Measurements from ENCODE around the gene TYMS. TPM values are rescaled to one million over a fixed set of nuclear protein-coding genes. Genes with fewer than 3 reads are reported as not detected.

Gene TYMS
- total and polyA plus RNA-seq, 2 donors (not counting 3 experiments of a cell fraction or from before 2014, with no cell fraction given): 136 to 200 TPM

DNA sequence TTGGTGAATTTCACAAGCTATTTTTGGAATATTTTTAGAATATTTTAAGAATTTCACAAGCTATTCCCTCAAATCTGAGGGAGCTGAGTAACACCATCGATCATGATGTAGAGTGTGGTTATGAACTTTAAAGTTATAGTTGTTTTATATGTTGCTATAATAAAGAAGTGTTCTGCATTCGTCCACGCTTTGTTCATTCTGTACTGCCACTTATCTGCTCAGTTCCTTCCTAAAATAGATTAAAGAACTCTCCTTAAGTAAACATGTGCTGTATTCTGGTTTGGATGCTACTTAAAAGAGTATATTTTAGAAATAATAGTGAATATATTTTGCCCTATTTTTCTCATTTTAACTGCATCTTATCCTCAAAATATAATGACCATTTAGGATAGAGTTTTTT lies 15.9 kb downstream of the TYMS start:
- no peak overlapping the region for H3K9ac ChIP-seq (replicated peaks; ENCODE audit: extremely low read depth, insufficient read depth, low read length)
- no peaks in the 10 kb centered on the region for H3K27me3 ChIP-seq (ENCODE audit: control insufficient read depth in 2 of 2, insufficient read depth in 2 of 2, low read length in 2 of 2)
- CTCF ChIA-PET: interaction anchor here (0.7 to 1.8 kb wide), 3 partner anchors 12 to 49 kb away, joined by 3 to 5 read pairs (median 4); no protein-coding TSS in a partner anchor
- H3K4me2 ChIP-seq (ENCODE audit: insufficient read depth, low read length): no peak overlapping the region
- TF ChIP-seq EZH2 (IDR thresholded peaks at IDR 0.05; ENCODE audit: borderline replicate concordance, low read depth, low read length, severe bottlenecking) (no peak), GATA2 (IDR thresholded peaks at IDR 0.05; ENCODE audit: insufficient read depth, insufficient read length, low read depth, low read length) (no peak), POLR2AphosphoS5 (IDR thresholded peaks at IDR 0.05; ENCODE audit: insufficient read depth, low read depth, low read length) (no peak), JUN (IDR thresholded peaks at IDR 0.05; ENCODE audit: borderline replicate concordance, insufficient read depth, insufficient read length, low read depth) (no peak)
- TF ChIP-seq, protein P1, sequence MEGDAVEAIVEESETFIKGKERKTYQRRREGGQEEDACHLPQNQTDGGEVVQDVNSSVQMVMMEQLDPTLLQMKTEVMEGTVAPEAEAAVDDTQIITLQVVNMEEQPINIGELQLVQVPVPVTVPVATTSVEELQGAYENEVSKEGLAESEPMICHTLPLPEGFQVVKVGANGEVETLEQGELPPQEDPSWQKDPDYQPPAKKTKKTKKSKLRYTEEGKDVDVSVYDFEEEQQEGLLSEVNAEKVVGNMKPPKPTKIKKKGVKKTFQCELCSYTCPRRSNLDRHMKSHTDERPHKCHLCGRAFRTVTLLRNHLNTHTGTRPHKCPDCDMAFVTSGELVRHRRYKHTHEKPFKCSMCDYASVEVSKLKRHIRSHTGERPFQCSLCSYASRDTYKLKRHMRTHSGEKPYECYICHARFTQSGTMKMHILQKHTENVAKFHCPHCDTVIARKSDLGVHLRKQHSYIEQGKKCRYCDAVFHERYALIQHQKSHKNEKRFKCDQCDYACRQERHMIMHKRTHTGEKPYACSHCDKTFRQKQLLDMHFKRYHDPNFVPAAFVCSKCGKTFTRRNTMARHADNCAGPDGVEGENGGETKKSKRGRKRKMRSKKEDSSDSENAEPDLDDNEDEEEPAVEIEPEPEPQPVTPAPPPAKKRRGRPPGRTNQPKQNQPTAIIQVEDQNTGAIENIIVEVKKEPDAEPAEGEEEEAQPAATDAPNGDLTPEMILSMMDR (IDR thresholded peaks at IDR 0.05; ENCODE audit: extremely low read depth in 1 of 2, insufficient read depth in 1 of 2, low read depth in 1 of 2, low read length in 2 of 2): no peak
- DNase-seq (ENCODE audit: low read depth, low spot score) (no peak), FAIRE-seq (no peak)
- intact Hi-C loops (cut with micrococcal nuclease) (no loop called here), dilution Hi-C loops (cut with MboI; ENCODE audit: extremely low pct_ligation_motif_present, low sequenced_read_pairs) (no loop called here)
- no peak overlapping the region for H3K27ac ChIP-seq (ENCODE audit: insufficient read depth, low read depth, low read length)
- H3K36me3 ChIP-seq (ENCODE audit: control insufficient read depth in 2 of 2, extremely low read depth in 1 of 2, insufficient read depth in 2 of 2, low read length in 2 of 2): peaks cover 18 to 25% of the 10 kb centered on the region in 2 experiments
- no TSS peak for BruUV-seq (replicated peaks)
- H2AFZ ChIP-seq (ENCODE audit: low read depth, low read length): no peak overlapping the region
- H3K4me1 ChIP-seq (ENCODE audit: control insufficient read depth, extremely low read depth, insufficient read depth, low read length): no peaks in the 10 kb centered on the region
- H4K20me1 ChIP-seq (replicated peaks; ENCODE audit: control insufficient read depth, extremely low read depth, insufficient read depth, low read length): no peaks in the 10 kb centered on the region
- POLR2A ChIA-PET: no interaction called here
- H3K79me2 ChIP-seq (ENCODE audit: control insufficient read depth, insufficient read depth, low read length): peaks cover 5% of the 10 kb centered on the region
- H3K9me1 ChIP-seq (replicated peaks; ENCODE audit: control insufficient read depth, extremely low read depth, insufficient read depth, low read length): no peaks in the 10 kb centered on the region
- H3K9me3 ChIP-seq (replicated peaks; ENCODE audit: control insufficient read depth, insufficient read depth, low read length): no peaks in the 10 kb centered on the region
- no peak overlapping the region for H3K4me3 ChIP-seq (replicated peaks in 1 of 3; ENCODE audit: insufficient read depth in 1 of 3, low read depth in 1 of 3, low read length in 3 of 3)

DNA sequence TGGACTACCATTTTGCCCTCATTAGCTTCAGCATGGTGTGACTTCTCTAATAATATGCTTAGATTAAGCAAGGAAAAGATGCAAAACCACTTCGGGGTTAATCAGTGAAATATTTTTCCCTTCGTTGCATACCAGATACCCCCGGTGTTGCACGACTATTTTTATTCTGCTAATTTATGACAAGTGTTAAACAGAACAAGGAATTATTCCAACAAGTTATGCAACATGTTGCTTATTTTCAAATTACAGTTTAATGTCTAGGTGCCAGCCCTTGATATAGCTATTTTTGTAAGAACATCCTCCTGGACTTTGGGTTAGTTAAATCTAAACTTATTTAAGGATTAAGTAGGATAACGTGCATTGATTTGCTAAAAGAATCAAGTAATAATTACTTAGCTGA lies 16.3 kb downstream of the TYMS start:
- Histone ChIP-seq H3K9me1 (replicated peaks; ENCODE audit: control insufficient read depth, extremely low read depth, insufficient read depth, low read length) (no peaks in the 10 kb centered on the region), H3K4me2 (ENCODE audit: insufficient read depth, low read length) (no peak overlapping the region), H3K79me2 (ENCODE audit: control insufficient read depth, insufficient read depth, low read length) (peaks cover under 1% of the 10 kb centered on the region), H2AFZ (ENCODE audit: low read depth, low read length) (no peak overlapping the region), H3K27ac (ENCODE audit: insufficient read depth, low read depth, low read length) (no peak overlapping the region), H3K4me3 (replicated peaks in 1 of 3; ENCODE audit: insufficient read depth in 1 of 3, low read depth in 1 of 3, low read length in 3 of 3) (no peak overlapping the region), H3K36me3 (ENCODE audit: control insufficient read depth in 2 of 2, extremely low read depth in 1 of 2, insufficient read depth in 2 of 2, low read length in 2 of 2) (peaks cover 18 to 24% of the 10 kb centered on the region in 2 experiments), H4K20me1 (replicated peaks; ENCODE audit: control insufficient read depth, extremely low read depth, insufficient read depth, low read length) (no peaks in the 10 kb centered on the region), H3K27me3 (ENCODE audit: control insufficient read depth in 2 of 2, insufficient read depth in 2 of 2, low read length in 2 of 2) (no peaks in the 10 kb centered on the region), H3K4me1 (ENCODE audit: control insufficient read depth, extremely low read depth, insufficient read depth, low read length) (no peaks in the 10 kb centered on the region), H3K9me3 (replicated peaks; ENCODE audit: control insufficient read depth, insufficient read depth, low read length) (no peaks in the 10 kb centered on the region), H3K9ac (replicated peaks; ENCODE audit: extremely low read depth, insufficient read depth, low read length) (no peak overlapping the region)
- intact Hi-C loops (cut with micrococcal nuclease): no loop called here
- FAIRE-seq (no peak), DNase-seq (ENCODE audit: low read depth, low spot score) (no peak)
- BruUV-seq (replicated peaks): no TSS peak
- ChIA-PET CTCF (interaction anchor here (0.7 to 1.8 kb wide), 3 partner anchors 11 to 50 kb away, joined by 3 to 5 read pairs (median 4); no protein-coding TSS in a partner anchor), POLR2A (no interaction called here)
- TF ChIP-seq MYC (IDR thresholded peaks at IDR 0.05; ENCODE audit: low read depth, low read length) (no peak), POLR2AphosphoS5 (IDR thresholded peaks at IDR 0.05; ENCODE audit: insufficient read depth, low read depth, low read length) (no peak), JUN (IDR thresholded peaks at IDR 0.05; ENCODE audit: borderline replicate concordance, insufficient read depth, insufficient read length, low read depth) (no peak), POLR2A (IDR thresholded peaks at IDR 0.05; ENCODE audit: low read depth, low read length) (no peak), EZH2 (IDR thresholded peaks at IDR 0.05; ENCODE audit: borderline replicate concordance, low read depth, low read length, severe bottlenecking) (no peak), FOS (IDR thresholded peaks at IDR 0.05; ENCODE audit: borderline replicate concordance, insufficient read depth, low read length) (no peak), GATA2 (IDR thresholded peaks at IDR 0.05; ENCODE audit: insufficient read depth, insufficient read length, low read depth, low read length) (no peak)
- TF ChIP-seq, protein P2, sequence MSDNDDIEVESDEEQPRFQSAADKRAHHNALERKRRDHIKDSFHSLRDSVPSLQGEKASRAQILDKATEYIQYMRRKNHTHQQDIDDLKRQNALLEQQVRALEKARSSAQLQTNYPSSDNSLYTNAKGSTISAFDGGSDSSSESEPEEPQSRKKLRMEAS (IDR thresholded peaks at IDR 0.05; ENCODE audit: insufficient read depth, insufficient read length): no peak
- TF ChIP-seq, protein P1 (IDR thresholded peaks at IDR 0.05; ENCODE audit: extremely low read depth in 1 of 2, insufficient read depth in 1 of 2, low read depth in 1 of 2, low read length in 2 of 2): no peak
- dilution Hi-C loops (cut with MboI; ENCODE audit: extremely low pct_ligation_motif_present, low sequenced_read_pairs): no loop called here
